Measurements from ENCODE around the gene BEST1. TPM values are rescaled to one million over a fixed set of nuclear protein-coding genes. Genes with fewer than 3 reads are reported as not detected.

BEST1 gene
- total and polyA plus RNA-seq, 12 donors: 0.39 to 4.9 (median 1.5) TPM

- peak overlapping the region; percentile 57 to 88 (median 83) for H3K27ac ChIP-seq
- H3K27me3 ChIP-seq: peaks cover 0 to 13% (median 0%) of the 10 kb centered on the region in 7 donors
- intact Hi-C loops (cut with DNase I): no loop called here
- H3K4me1 ChIP-seq: peaks cover 0 to 65% (median 29%) of the 10 kb centered on the region in 9 donors
- no peak for ATAC-seq
- H3K36me3 ChIP-seq: no peaks in the 10 kb centered on the region
- no peaks in the 10 kb centered on the region for H3K9me3 ChIP-seq
- 8% methylated on average over 32 of the region's 32 CpGs for WGBS, 2 donors
- peak in 1 of 2 donors; percentile 18 for DNase-seq
- TF ChIP-seq CTCF (IDR thresholded peaks at IDR 0.05): no peak
- H3K4me3 ChIP-seq: peak overlapping the region; percentile 37 to 87 (median 66)
Observed at GRCh38 chr11:61916737-61917333, 33.3 kb upstream of the BEST1 start.

DNA sequence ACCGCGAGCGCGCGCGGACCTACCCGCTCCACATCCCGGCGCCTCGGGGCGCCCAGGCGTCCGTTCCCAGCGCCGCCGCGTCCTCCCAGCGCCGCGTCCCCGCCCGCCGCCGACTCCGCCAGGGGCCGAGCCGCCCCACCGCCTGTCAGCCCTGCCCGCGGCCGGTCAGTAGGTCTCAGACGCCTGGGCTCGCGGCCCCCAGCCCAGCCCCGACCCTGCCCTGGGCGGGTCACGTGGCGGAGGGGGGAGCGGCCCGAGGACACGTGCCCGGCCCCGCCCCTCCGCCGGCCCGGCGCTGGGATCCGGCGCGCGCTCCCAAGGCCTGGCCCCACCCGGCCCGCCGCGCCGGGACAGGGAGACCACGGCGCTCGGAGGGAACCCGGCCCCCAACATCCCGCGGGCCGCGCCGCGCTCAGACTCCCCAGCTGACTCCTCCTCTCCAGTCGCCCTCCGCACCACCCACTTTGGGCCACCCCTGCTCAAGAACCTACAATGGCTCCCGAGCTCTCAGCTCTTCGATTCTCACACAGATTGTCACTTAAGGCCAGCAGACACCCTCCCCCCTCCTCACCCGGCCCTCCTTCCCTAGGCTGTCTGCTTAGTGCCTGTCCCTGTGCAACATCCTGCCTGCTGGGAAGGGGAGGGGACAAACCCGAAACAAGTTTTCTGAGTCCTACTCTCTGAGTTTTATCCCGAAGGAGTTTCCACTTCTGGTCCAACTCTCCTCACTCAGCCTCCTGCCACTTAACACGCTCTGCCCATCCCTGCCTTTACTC lies 32.6 kb upstream of the BEST1 start, which contains the start of gene RAB3IL1:
Gene RAB3IL1, minus strand, starts transcription at position 233 of the 776 bp plus-strand sequence. Its CDS starts 199 bp downstream, at position 34.
- TF ChIP-seq CTCF (IDR thresholded peaks at IDR 0.05): no peak
- peaks cover 0 to 13% (median 0%) of the 10 kb centered on the region in 7 donors for H3K27me3 ChIP-seq
- peak within 1 kb of the TSS; percentile 57 to 88 (median 83) for H3K27ac ChIP-seq
- no peaks in the 10 kb centered on the region for H3K9me3 ChIP-seq
- ATAC-seq: peak; percentile 73 to 90 (median 84)
- intact Hi-C loops (cut with DNase I): no loop called here
- H3K36me3 ChIP-seq: no peaks in the 10 kb centered on the region
- DNase-seq: peak; percentile 71 to 79
- WGBS, 2 donors: 2 to 4% methylated on average over 58 to 74 of the region's 74 CpGs
- H3K4me1 ChIP-seq: peaks cover 4 to 65% (median 31%) of the 10 kb centered on the region in 9 donors
- peak within 1 kb of the TSS; percentile 37 to 87 (median 66) for H3K4me3 ChIP-seq

GRCh38 chr11:61918251-61918937 lies 31.8 kb upstream of the BEST1 start:
- no peaks in the 10 kb centered on the region for H3K9me3 ChIP-seq
- intact Hi-C loops (cut with DNase I): no loop called here
- peak overlapping the region; percentile 57 to 88 (median 82) for H3K27ac ChIP-seq
- H3K27me3 ChIP-seq: peaks cover 0 to 13% (median 0%) of the 10 kb centered on the region in 7 donors
- H3K4me3 ChIP-seq: peak overlapping the region in 7 of 10 donors; percentile 66 to 87 (median 67)
- 79 to 83% methylated on average over 14 of the region's 14 CpGs for WGBS, 2 donors
- H3K36me3 ChIP-seq: no peaks in the 10 kb centered on the region
- TF ChIP-seq CTCF (IDR thresholded peaks at IDR 0.05): no peak
- H3K4me1 ChIP-seq: peaks cover 11 to 67% (median 39%) of the 10 kb centered on the region in 9 donors
- DNase-seq (peak in 1 of 2 donors; percentile 9), ATAC-seq (no peak)

Measured in heart right ventricle (tissue), 16 donors.